ENCODE measurements around the gene MYRIP.
A peak's percentile ranks its signal among the peaks of the same experiment; 100 is the strongest.

The MYRIP gene

GRCh38 chr3:39961230-39961629, 151.8 kb downstream of the MYRIP start:
- FAIRE-seq (no peak), DNase-seq (ENCODE audit: insufficient read length, low spot score) (no peak)

GRCh38 chr3:39962581-39962980, 153.2 kb downstream of the MYRIP start:
- FAIRE-seq: no peak
- no peak for DNase-seq (ENCODE audit: insufficient read length, low spot score)

GRCh38 chr3:39965461-39965860, 156.1 kb downstream of the MYRIP start:
- DNase-seq (ENCODE audit: insufficient read length, low spot score) (no peak), FAIRE-seq (no peak)

- DNase-seq (ENCODE audit: insufficient read length, low spot score) (no peak), FAIRE-seq (no peak)
These were observed 156.6 kb downstream of the MYRIP start for GRCh38 chr3:39965997-39966396.

- DNase-seq (ENCODE audit: insufficient read length, low spot score): no peak
- FAIRE-seq: no peak
These were observed 161.6 kb downstream of the MYRIP start for GRCh38 chr3:39970982-39971381.

GRCh38 chr3:39971559-39972031, 162.2 kb downstream of the MYRIP start:
- DNase-seq (ENCODE audit: insufficient read length, low spot score) (no peak), FAIRE-seq (no peak)

GRCh38 chr3:39972508-39972907, 163.1 kb downstream of the MYRIP start:
- DNase-seq (ENCODE audit: insufficient read length, low spot score) (no peak), FAIRE-seq (no peak)

GRCh38 chr3:39977058-39977794, 167.8 kb downstream of the MYRIP start:
- DNase-seq (ENCODE audit: insufficient read length, low spot score) (no peak), FAIRE-seq (no peak)

- DNase-seq (ENCODE audit: insufficient read length, low spot score) (no peak), FAIRE-seq (no peak)
These were observed 168.9 kb downstream of the MYRIP start for GRCh38 chr3:39978308-39978707.

GRCh38 chr3:39980058-39980457, 170.6 kb downstream of the MYRIP start:
- DNase-seq (ENCODE audit: insufficient read length, low spot score): no peak
- FAIRE-seq: no peak

- no peak for DNase-seq (ENCODE audit: insufficient read length, low spot score)
- FAIRE-seq: no peak
These were observed 171.4 kb downstream of the MYRIP start for GRCh38 chr3:39980781-39981180.

- no peak for DNase-seq (ENCODE audit: insufficient read length, low spot score)
- no peak for FAIRE-seq
These were observed 172.3 kb downstream of the MYRIP start for GRCh38 chr3:39981547-39982184.

GRCh38 chr3:39982665-39983357, 173.4 kb downstream of the MYRIP start:
- DNase-seq (ENCODE audit: insufficient read length, low spot score) (no peak), FAIRE-seq (no peak)

GRCh38 chr3:39989746-39990145, 180.3 kb downstream of the MYRIP start:
- FAIRE-seq (no peak), DNase-seq (ENCODE audit: insufficient read length, low spot score) (no peak)

- FAIRE-seq (peak; percentile 52), DNase-seq (ENCODE audit: insufficient read length, low spot score) (peak; percentile 4)
These were observed 181.1 kb downstream of the MYRIP start for GRCh38 chr3:39990532-39990931.

- FAIRE-seq (no peak), DNase-seq (ENCODE audit: insufficient read length, low spot score) (no peak)
These were observed 199.4 kb downstream of the MYRIP start for GRCh38 chr3:40008796-40009195.

- no peak for FAIRE-seq
- no peak for DNase-seq (ENCODE audit: insufficient read length, low spot score)
These were observed 200.6 kb downstream of the MYRIP start for GRCh38 chr3:40009991-40010390.

GRCh38 chr3:40012381-40012780, 203.0 kb downstream of the MYRIP start:
- FAIRE-seq (no peak), DNase-seq (ENCODE audit: insufficient read length, low spot score) (no peak)

GRCh38 chr3:40016391-40016790, 207.0 kb downstream of the MYRIP start:
- FAIRE-seq (no peak), DNase-seq (ENCODE audit: insufficient read length, low spot score) (no peak)

GRCh38 chr3:40018369-40018768, 209.0 kb downstream of the MYRIP start:
- FAIRE-seq (no peak), DNase-seq (ENCODE audit: insufficient read length, low spot score) (no peak)

GRCh38 chr3:40019376-40019775, 210.0 kb downstream of the MYRIP start:
- FAIRE-seq (no peak), DNase-seq (ENCODE audit: insufficient read length, low spot score) (no peak)

GRCh38 chr3:40020689-40021088, 211.3 kb downstream of the MYRIP start:
- no peak for DNase-seq (ENCODE audit: insufficient read length, low spot score)
- FAIRE-seq: no peak
